Measurements from ENCODE around the gene UBN1.

UBN1 gene

DNA sequence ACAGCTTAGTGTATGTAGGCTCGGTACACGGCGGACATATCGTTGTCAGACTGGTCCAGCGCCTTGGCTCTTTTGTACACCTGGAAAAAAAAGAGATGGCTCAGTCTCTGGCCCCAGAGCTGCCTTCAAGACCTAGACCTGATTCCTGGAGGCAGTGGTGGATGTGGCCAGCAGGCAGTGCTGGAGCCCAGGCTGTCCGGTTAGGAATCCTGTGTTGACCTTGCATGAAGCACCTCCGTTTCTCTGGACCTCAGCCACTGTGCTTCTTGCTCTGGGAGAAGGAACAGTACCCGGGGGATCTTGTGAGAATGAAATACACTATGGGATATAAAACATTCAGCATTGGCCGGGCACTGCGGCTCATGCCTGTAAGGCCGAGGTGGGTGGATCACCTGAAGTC is 42.0 kb upstream of the UBN1 start:
- no peaks in the 10 kb centered on the region for H3K9me3 Mint-ChIP-seq (ENCODE audit: low read depth)
- H3K4me1 Mint-ChIP-seq (ENCODE audit: low read depth): peaks cover 15% of the 10 kb centered on the region
- no peak overlapping the region for H3K4me3 Mint-ChIP-seq
- H3K27me3 Mint-ChIP-seq: no peaks in the 10 kb centered on the region
- peaks cover 2% of the 10 kb centered on the region for H3K36me3 Mint-ChIP-seq
- H3K27ac Mint-ChIP-seq: no peak overlapping the region

DNA sequence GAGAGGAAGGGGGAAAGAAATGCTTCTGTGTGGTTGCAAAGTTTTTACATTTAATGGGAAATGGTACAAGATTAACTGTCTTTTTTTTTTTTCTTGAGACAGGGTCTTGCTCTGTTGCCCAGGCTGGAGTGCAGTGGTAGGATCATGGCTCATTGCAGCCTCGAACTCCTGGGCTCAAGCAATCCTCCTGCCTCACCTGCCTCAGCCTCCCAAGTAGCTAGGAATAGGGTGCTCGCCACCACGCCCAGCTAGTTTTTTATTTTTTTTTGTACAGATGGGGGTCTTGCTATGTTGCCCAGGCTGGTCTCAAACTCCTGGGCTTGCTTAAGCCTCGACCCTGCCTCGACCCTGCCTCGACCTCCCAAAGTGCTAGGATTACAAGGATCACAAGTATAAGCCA is 41.0 kb upstream of the UBN1 start:
- H3K27ac Mint-ChIP-seq: no peak overlapping the region
- no peak overlapping the region for H3K4me3 Mint-ChIP-seq
- peaks cover 9% of the 10 kb centered on the region for H3K4me1 Mint-ChIP-seq (ENCODE audit: low read depth)
- no peaks in the 10 kb centered on the region for H3K9me3 Mint-ChIP-seq (ENCODE audit: low read depth)
- peaks cover 2% of the 10 kb centered on the region for H3K36me3 Mint-ChIP-seq
- no peaks in the 10 kb centered on the region for H3K27me3 Mint-ChIP-seq

DNA sequence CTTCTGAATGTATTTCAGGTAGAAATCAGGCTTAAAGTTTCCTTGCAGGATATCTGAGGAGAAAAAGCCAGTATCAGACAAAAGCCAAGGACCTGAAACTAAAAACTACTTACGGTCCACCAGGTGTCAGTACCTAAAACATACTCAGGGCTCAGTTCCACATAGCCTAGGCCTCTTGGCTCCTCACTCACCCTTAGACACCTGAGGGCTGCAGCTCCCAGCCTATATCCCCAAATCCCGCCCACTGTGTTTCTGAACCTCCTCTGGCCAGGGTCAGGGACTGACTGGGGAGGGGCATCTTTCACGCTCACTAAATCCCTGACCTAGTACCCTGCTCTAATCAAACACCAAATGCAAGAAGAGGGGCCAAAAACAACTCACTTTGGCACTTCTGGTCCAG is 36.0 kb upstream of the UBN1 start:
- no peaks in the 10 kb centered on the region for H3K27me3 Mint-ChIP-seq
- no peak overlapping the region for H3K4me3 Mint-ChIP-seq
- no peak overlapping the region for H3K27ac Mint-ChIP-seq
- peaks cover 5% of the 10 kb centered on the region for H3K36me3 Mint-ChIP-seq
- no peaks in the 10 kb centered on the region for H3K4me1 Mint-ChIP-seq (ENCODE audit: low read depth)
- H3K9me3 Mint-ChIP-seq (ENCODE audit: low read depth): no peaks in the 10 kb centered on the region

DNA sequence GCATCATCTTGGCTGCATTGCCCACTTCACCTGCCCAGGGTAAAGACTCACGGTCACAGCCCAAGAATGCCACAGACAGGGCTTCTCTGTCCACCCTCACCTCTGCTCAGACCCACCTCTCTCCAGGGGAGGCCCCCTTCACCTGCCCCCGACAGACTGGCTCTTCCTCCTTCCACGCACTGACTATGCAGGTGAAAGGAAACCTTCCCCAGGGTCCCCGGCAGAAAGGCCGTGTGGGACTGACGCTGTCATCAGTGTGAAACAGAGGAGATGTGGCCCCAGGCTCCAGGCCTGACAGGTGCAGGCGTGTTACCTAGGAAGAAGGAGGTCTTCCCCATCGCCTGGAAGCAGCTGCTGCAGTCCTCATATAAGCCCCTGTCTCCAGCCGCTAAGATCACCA is 35.5 kb upstream of the UBN1 start:
- Mint-ChIP-seq H3K27ac (peak overlapping the region; percentile 46), H3K9me3 (ENCODE audit: low read depth) (no peaks in the 10 kb centered on the region), H3K4me3 (no peak overlapping the region)

DNA sequence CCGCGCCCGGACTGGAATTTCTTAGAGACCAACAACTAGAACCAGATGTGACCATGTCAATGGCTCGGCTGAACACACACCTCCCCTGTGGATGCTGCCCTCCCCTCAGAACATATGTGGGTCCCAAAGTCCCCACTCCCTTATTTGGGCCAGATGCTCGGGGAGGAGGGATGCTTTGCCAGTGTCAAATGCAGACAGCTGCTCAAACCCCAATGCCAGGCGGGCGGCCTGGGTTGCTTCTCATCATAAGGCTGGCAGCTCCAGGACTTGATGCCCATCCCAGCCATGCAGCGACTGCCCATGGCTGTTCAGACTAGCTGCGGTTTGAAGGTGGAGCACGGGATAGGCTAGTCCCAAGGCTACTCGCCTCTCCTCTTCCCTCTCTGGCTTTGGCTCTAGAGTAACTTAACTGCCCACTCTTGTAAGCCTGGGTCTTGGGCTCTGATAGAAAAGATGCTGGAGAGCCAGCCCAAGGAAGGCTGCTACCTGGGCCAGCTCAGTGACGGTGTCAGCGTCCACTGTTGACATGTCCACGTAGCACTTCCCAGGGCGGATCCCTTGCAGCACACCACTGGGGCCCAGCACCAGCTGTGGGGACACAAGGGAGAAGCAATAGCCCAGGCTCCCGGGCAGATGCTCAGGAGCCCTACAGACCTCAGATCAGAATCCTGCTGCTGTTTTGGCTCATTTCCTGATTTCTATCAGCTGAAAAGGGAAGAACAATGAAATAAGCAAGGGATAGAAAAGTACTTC is 33.9 kb upstream of the UBN1 start:
- Mint-ChIP-seq H3K36me3 (peaks cover 4% of the 10 kb centered on the region), H3K27ac (no peak overlapping the region), H3K9me3 (ENCODE audit: low read depth) (no peaks in the 10 kb centered on the region), H3K4me3 (no peak overlapping the region), H3K4me1 (ENCODE audit: low read depth) (no peaks in the 10 kb centered on the region), H3K27me3 (no peaks in the 10 kb centered on the region)

More for the DNA sequence above, 35.5 kb upstream of the UBN1 start:
- Mint-ChIP-seq H3K36me3 (peaks cover 7% of the 10 kb centered on the region), H3K4me1 (ENCODE audit: low read depth) (no peaks in the 10 kb centered on the region), H3K27me3 (no peaks in the 10 kb centered on the region)

DNA sequence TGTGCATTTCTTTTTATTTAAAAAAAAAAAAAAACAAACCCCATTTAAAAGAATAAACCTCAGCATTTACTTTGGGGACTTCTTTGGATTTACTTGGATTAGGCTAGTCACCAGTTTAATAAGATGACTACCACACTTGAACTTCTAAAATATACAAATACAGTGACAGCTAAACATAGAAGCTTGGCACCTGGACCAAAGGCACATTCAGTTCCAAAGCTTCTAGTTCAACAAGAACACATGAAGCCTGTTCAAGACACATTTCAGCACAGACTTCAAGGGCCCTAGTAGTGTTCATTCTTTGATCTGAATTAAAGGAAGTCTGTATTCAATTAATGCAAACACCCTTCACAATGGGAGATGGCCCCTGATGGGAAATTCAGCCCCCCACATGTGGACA is 33.2 kb upstream of the UBN1 start:
- Mint-ChIP-seq H3K9me3 (ENCODE audit: low read depth) (no peaks in the 10 kb centered on the region), H3K36me3 (peaks cover 8% of the 10 kb centered on the region), H3K4me1 (ENCODE audit: low read depth) (no peaks in the 10 kb centered on the region), H3K4me3 (no peak overlapping the region), H3K27ac (no peak overlapping the region), H3K27me3 (no peaks in the 10 kb centered on the region)

DNA sequence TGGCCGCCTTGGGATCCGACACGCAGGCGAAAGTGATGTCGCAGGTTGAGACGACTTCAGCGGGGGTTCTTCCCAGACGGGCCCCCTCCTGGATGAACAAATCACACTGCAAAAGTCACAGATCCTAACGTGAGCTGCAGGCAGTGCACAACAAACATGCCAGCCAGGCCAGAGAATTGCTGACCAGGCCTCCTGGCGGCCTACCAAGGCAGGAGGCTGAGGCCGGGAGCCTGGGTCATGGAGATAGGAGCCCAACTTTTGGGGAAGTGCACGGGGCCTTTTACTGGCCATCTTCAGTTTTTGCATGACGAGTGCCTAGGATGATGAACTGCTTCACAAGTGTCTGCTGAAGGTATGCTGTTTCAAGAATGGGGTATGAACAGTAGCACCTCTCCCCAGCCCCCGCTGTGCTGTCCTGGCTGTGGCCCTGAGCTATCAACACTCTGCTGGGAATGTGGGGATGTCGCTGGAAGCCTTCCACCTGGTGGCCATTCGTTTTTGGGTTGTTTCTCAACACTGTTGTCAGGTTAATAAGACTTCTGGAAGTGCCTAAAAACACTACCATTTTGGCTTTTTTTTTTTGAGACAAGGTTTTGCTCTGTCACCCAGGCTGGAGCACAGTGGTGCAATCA is 32.6 kb upstream of the UBN1 start:
- Mint-ChIP-seq H3K4me1 (ENCODE audit: low read depth) (no peaks in the 10 kb centered on the region), H3K27ac (no peak overlapping the region), H3K9me3 (ENCODE audit: low read depth) (no peaks in the 10 kb centered on the region), H3K36me3 (peaks cover 8% of the 10 kb centered on the region), H3K4me3 (no peak overlapping the region), H3K27me3 (no peaks in the 10 kb centered on the region)

DNA sequence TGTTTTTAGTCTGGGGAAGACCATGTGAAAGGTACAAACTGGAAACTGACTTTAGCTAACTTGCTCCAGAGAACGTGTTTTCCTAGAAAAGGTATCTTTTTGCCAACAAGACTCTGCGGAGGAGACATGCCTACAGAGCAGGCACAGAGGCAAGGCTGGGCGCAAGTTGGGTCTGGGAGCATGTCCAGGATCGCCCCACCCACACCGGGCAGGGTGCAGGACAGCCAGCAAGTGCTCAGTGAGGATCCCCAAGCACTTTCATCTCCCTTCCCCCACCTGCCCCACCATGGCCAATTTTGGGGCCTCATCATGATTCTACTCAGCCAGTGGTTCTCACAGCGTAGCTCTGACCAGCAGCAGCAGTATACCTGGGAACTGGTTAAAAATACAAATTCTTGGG is 26.6 kb upstream of the UBN1 start:
- no peak overlapping the region for H3K27ac Mint-ChIP-seq
- H3K4me1 Mint-ChIP-seq (ENCODE audit: low read depth): peaks cover 2% of the 10 kb centered on the region
- no peaks in the 10 kb centered on the region for H3K9me3 Mint-ChIP-seq (ENCODE audit: low read depth)
- H3K4me3 Mint-ChIP-seq: no peak overlapping the region
- no peaks in the 10 kb centered on the region for H3K27me3 Mint-ChIP-seq
- peaks cover 9% of the 10 kb centered on the region for H3K36me3 Mint-ChIP-seq

DNA sequence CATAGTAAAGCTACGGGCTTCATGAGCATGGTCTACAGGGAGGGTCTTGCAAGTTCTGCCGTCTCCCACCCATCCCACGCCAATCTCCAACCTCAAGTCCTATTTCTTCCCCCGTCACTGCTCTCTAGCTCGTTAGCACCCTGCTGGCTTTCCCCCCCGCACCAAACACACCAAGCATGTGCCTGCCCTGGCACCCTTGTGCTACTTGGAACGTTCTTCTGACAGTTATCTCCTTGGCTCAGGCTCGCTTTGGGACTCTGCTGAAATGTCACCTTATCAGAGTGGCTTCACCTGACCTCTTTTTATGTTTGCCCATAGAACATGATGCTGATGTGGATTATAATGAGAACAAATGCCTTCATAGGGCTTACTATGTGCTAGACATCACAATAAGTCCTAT is 22.1 kb upstream of the UBN1 start:
- H3K36me3 Mint-ChIP-seq: peaks cover 4% of the 10 kb centered on the region
- H3K4me1 Mint-ChIP-seq (ENCODE audit: low read depth): peaks cover 2% of the 10 kb centered on the region
- no peaks in the 10 kb centered on the region for H3K27me3 Mint-ChIP-seq
- no peak overlapping the region for H3K4me3 Mint-ChIP-seq
- no peaks in the 10 kb centered on the region for H3K9me3 Mint-ChIP-seq (ENCODE audit: low read depth)
- H3K27ac Mint-ChIP-seq: no peak overlapping the region

DNA sequence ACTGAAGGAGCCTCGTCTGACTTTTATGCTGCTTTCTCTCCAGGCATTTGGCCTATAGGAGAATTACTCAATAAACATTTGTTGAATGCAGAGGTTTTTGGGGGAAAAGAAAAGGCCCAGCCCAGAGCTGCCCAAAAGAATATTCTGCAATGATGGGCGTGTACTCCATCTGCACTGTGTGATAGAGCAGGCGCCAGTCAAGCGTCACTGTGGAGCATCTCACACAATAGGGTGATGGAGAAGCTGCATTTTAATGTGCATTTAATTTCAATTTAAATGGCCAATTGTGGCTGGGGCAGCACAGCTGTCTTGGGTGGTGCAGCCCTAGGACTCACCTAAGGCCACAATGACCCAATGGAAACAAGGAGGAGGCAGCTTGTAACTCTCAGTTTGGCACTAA is 20.8 kb upstream of the UBN1 start:
- Mint-ChIP-seq H3K9me3 (ENCODE audit: low read depth) (no peaks in the 10 kb centered on the region), H3K36me3 (peaks cover 8% of the 10 kb centered on the region)

DNA sequence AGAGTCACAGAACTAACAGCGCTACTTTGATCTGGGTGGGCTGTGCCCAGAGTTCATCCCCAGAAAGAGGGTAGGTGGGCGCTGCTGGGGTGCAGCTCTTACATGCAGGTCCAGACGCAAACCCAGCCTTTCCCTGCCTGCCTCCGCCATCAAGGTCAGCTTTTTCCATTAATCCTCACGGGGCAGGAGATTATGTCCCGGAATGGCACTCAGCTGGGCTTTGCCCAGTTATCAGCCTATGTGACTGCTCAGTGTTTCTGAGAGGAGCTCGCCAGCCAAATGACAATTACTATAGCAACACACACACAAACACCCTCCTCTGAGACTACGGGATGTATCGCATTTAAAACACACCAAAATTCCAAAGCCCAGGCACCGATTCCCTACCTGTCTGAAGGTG is 20.3 kb upstream of the UBN1 start:
- H3K27me3 Mint-ChIP-seq: no peaks in the 10 kb centered on the region
- H3K36me3 Mint-ChIP-seq: peaks cover 8% of the 10 kb centered on the region
- H3K4me1 Mint-ChIP-seq (ENCODE audit: low read depth): peaks cover 2% of the 10 kb centered on the region
- H3K9me3 Mint-ChIP-seq (ENCODE audit: low read depth): no peaks in the 10 kb centered on the region
- no peak overlapping the region for H3K4me3 Mint-ChIP-seq
- H3K27ac Mint-ChIP-seq: no peak overlapping the region

More for the DNA sequence above, 20.8 kb upstream of the UBN1 start:
- Mint-ChIP-seq H3K4me1 (ENCODE audit: low read depth) (peaks cover 2% of the 10 kb centered on the region), H3K27ac (no peak overlapping the region), H3K27me3 (no peaks in the 10 kb centered on the region), H3K4me3 (no peak overlapping the region)

DNA sequence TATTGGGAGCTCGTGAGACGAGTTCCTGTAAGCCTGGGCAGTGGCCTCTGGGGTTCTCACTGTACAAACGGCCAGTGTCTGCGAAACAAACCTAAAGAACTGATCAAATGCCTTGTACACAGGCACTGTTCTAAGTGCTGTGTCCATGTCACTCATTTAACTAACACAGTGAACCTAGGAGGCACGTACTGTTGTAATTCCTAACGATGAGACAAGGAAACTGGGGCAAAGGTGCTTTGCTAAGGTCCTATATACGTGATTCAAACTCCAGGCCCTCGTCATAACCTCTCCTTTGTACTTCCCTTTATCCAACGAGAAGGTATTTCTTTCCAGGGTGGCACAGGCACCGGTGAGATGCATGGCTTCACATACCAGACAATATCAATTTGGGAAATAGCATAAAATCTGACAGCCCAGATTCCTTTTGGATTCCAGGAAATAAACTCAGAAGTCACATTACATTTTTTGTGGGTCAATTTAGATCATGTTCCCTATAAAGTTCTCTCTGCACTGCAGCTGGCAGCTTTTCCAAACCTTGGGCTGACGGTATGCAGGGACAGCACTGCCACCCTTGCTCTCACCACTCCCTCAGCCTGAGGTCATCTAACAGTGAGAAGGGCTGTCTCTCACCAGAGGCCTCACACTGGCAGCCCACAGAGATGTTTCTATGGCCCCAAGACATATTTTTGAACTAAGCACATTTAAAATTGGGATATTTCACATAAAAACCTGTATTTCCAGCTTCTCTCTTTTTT is 18.5 kb upstream of the UBN1 start:
- H3K4me3 Mint-ChIP-seq: no peak overlapping the region
- no peaks in the 10 kb centered on the region for H3K27me3 Mint-ChIP-seq
- H3K4me1 Mint-ChIP-seq (ENCODE audit: low read depth): peaks cover 10% of the 10 kb centered on the region
- no peaks in the 10 kb centered on the region for H3K9me3 Mint-ChIP-seq (ENCODE audit: low read depth)
- H3K36me3 Mint-ChIP-seq: peaks cover 8% of the 10 kb centered on the region
- no peak overlapping the region for H3K27ac Mint-ChIP-seq

DNA sequence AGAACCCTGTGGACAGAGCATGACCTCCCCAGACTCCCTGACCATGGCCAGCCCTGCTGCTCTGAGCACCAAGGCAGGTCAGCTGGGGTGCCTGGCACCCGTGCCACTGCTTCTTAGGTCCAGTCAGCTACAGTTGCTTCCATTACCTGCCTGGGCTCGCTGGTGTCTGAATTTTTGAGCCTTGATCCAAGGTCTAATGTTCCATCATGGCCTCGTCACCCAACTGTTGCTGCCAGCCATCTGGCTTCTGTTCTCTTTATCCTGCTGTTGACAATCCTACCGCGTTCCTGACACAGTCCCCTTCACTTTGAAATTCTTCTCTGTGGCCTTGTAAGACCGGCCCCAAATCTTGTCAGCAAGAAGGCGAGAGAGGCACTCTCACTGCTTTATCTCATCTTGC is 16.9 kb upstream of the UBN1 start:
- H3K36me3 Mint-ChIP-seq: peaks cover 4% of the 10 kb centered on the region
- no peak overlapping the region for H3K4me3 Mint-ChIP-seq
- H3K9me3 Mint-ChIP-seq (ENCODE audit: low read depth): no peaks in the 10 kb centered on the region
- H3K27me3 Mint-ChIP-seq: no peaks in the 10 kb centered on the region
- peaks cover 12% of the 10 kb centered on the region for H3K4me1 Mint-ChIP-seq (ENCODE audit: low read depth)
- peak overlapping the region; percentile 41 for H3K27ac Mint-ChIP-seq

DNA sequence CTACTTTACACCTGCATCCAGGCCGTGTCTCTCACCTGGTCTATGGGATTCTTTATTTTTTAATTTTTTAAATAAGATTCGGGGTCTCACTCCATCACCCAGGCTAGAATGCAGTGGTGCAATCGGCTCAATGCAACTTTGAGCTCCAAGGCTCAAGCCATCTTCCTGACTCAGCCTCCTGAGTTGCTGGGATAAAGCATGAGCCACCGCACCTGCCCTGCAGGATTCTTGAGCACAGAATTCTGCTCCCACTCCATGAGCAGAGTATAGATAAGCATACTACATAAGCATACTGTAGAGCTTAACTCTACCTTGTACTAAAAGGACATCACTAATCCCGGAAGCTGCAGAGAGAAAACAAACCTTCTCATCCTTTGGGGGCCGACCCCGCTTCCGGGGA is 15.7 kb upstream of the UBN1 start:
- H3K27ac Mint-ChIP-seq: no peak overlapping the region
- peaks cover 12% of the 10 kb centered on the region for H3K4me1 Mint-ChIP-seq (ENCODE audit: low read depth)
- H3K4me3 Mint-ChIP-seq: no peak overlapping the region
- no peaks in the 10 kb centered on the region for H3K9me3 Mint-ChIP-seq (ENCODE audit: low read depth)
- H3K27me3 Mint-ChIP-seq: no peaks in the 10 kb centered on the region
- peaks cover 4% of the 10 kb centered on the region for H3K36me3 Mint-ChIP-seq

DNA sequence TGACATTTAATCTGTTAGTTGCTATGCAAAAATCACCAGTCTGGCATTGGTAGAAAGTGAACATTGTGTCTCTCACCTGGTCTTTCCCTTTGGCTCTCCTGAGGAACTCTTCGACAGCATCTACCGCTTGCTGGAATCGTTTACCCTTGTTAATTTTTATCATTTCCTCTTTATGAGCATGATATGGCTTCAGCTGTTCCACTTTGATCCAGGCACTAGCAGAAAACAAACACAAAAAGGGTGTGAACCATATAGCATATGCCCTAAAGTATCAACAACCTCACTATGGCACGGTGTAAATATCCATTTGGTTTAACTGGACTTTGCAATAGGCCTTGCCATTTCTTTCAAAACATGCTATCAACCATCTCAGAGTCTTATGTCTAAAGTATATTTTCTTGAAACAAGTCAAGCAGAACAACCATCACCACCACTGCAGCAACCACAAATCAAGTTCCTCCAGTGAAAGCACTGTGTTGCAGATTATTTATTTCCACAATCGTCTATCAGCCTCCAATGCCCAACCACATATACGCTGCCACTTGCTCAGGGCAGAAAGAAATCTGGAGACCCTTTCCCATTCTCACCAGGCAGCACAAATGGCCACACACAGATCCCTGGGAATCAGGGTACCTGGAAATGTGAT is 14.5 kb upstream of the UBN1 start:
- H3K9me3 Mint-ChIP-seq (ENCODE audit: low read depth): no peaks in the 10 kb centered on the region
- peaks cover 4% of the 10 kb centered on the region for H3K36me3 Mint-ChIP-seq
- H3K4me1 Mint-ChIP-seq (ENCODE audit: low read depth): peaks cover 12% of the 10 kb centered on the region
- no peak overlapping the region for H3K4me3 Mint-ChIP-seq
- H3K27me3 Mint-ChIP-seq: no peaks in the 10 kb centered on the region
- no peak overlapping the region for H3K27ac Mint-ChIP-seq

All from activated naive CD8-positive, alpha-beta T cell (primary cell).